Endothelial cell of umbilical vein (primary cell): Measurements from ENCODE around the gene ZNF766. TPM values are rescaled to one million over a fixed set of nuclear protein-coding genes. Genes with fewer than 3 reads are reported as not detected.
A peak's percentile ranks its signal among the peaks of the same experiment; 100 is the strongest.

Experiments
- microRNA counts: library from miRNA; unstranded; fragments of <30 nt; microRNA quantifications from one replicate; lab custom pipeline; 2016
- microRNA-seq: library from miRNA; unstranded; fragments of <30 nt; microRNA quantifications from one replicate; pipeline ENCODE4 v1.2.0, GENCODE V29; 2021; ENCODE audit warnings: borderline number of aligned reads, borderline replicate concordance
- polyA plus RNA-seq, 4 experiments: library from polyadenylated mRNA; depleted of rRNA in 3 of 4; stranded (reverse) in 3 of 4; unstranded in 1 of 4; fragments of >200 nt; gene quantifications; 2 replicates each; pipeline versions ENCODE4 v1.2.1 to v1.2.3, GENCODE V29; 2011 to 2012; ENCODE audit warnings: missing spikeins in 1 of 4
- small RNA-seq: library from RNA; depleted of rRNA; stranded (forward); fragments of <200 nt; gene quantifications from one replicate; pipeline ENCODE3, GENCODE V24; 2012; ENCODE audit warnings: low replicate concordance, low read depth; ENCODE audit not compliant: insufficient read depth, insufficient read length
- total RNA-seq: library from RNA; stranded (reverse); gene quantifications from 2 replicates; pipeline ENCODE4 v1.2.3, GENCODE V29; 2021

ZNF766 gene
- total and polyA plus RNA-seq, 2 donors (not counting 3 experiments of a cell fraction or from before 2014, with no cell fraction given), result 2.9 to 8.9 TPM

MicroRNAs encoded within 50 kb of the gene (microRNA counts, 767-probe panel; counts per million panel counts)
- 723 counts per million, percentile 96 among the panel's probes with 10 or more counts for microRNA hsa-miR-643 (lab: Ali Mortazavi, UCI)

Small RNA genes lying within 50 kb of the gene (microRNA-seq; reads per million reads assigned to microRNA genes)
- 3.5 reads per million for gene MIR643
- not detected for gene MIR6801

Small RNA genes lying within 50 kb of the gene (small RNA-seq; reads per million reads assigned to genes)
- not detected for gene MIR643
- not detected for gene MIR6801
- not detected for gene RF00019

Other genes starting within 250 kb of the ZNF766 start
- gene ZNF614, start 241.2 kb upstream of the ZNF766 start, total RNA-seq, result 5.6 and 7.8 TPM in 2 replicates
- gene ZNF614, start 241.2 kb upstream of the ZNF766 start, polyA plus RNA-seq, result 2.1 and 2.5 TPM in 2 replicates
- 8.9 and 10.9 TPM in 2 replicates for gene ZNF432, start 220.7 kb upstream of the ZNF766 start, total RNA-seq
- gene ZNF432, start 220.7 kb upstream of the ZNF766 start, polyA plus RNA-seq, result 3.5 TPM in 2 replicates
- 17.7 and 18.6 TPM in 2 replicates for gene ZNF841, start 173.8 kb upstream of the ZNF766 start, total RNA-seq
- 5.2 and 5.5 TPM in 2 replicates for gene ZNF841, start 173.8 kb upstream of the ZNF766 start, polyA plus RNA-seq
- gene ZNF616, start 129.6 kb upstream of the ZNF766 start, total RNA-seq, result 8.7 and 9.1 TPM in 2 replicates
- 1.1 and 1.7 TPM in 2 replicates for gene ZNF616, start 129.6 kb upstream of the ZNF766 start, polyA plus RNA-seq
- gene ZNF836, start 98.0 kb upstream of the ZNF766 start, total RNA-seq, result 7.2 and 9.3 TPM in 2 replicates
- 2.1 and 2.6 TPM in 2 replicates for gene ZNF836, start 98.0 kb upstream of the ZNF766 start, polyA plus RNA-seq
- gene PPP2R1A, start 79.5 kb upstream of the ZNF766 start, total RNA-seq, result 253 and 257 TPM in 2 replicates
- 216 and 221 TPM in 2 replicates for gene PPP2R1A, start 79.5 kb upstream of the ZNF766 start, polyA plus RNA-seq
- 9.2 and 10.0 TPM in 2 replicates for gene ZNF480, start 27.6 kb downstream of the ZNF766 start, total RNA-seq
- gene ZNF480, start 27.6 kb downstream of the ZNF766 start, polyA plus RNA-seq, result 2.0 and 3.6 TPM in 2 replicates
- gene ZNF610, start 66.7 kb downstream of the ZNF766 start, total RNA-seq, result 0.97 and 1.1 TPM in 2 replicates
- gene ZNF610, start 66.7 kb downstream of the ZNF766 start, polyA plus RNA-seq, result 1.3 and 1.7 TPM in 2 replicates
- gene ZNF880, start 100.3 kb downstream of the ZNF766 start, total RNA-seq, result 7.9 and 11.0 TPM in 2 replicates
- gene ZNF880, start 100.3 kb downstream of the ZNF766 start, polyA plus RNA-seq, result 8.3 and 10.7 TPM in 2 replicates
- 11.3 and 16.1 TPM in 2 replicates for gene ZNF528, start 128.3 kb downstream of the ZNF766 start, total RNA-seq
- gene ZNF528, start 128.3 kb downstream of the ZNF766 start, polyA plus RNA-seq, result 5.3 and 6.2 TPM in 2 replicates
- gene ZNF534, start 159.6 kb downstream of the ZNF766 start, total RNA-seq, result not detected in 2 replicates
- gene ZNF534, start 159.6 kb downstream of the ZNF766 start, polyA plus RNA-seq, result not detected in 2 replicates
- 0.85 and 1.00 TPM in 2 replicates for gene ZNF578, start 184.0 kb downstream of the ZNF766 start, total RNA-seq
- gene ZNF578, start 184.0 kb downstream of the ZNF766 start, polyA plus RNA-seq, result 0.40 and 0.46 TPM in 2 replicates